B cell (primary cell): Measurements from ENCODE around the gene MGAT4C. TPM values are rescaled to one million over a fixed set of nuclear protein-coding genes. Genes with fewer than 3 reads are reported as not detected.

ENCODE experiments used
- ATAC-seq: fragments of 200-7000 bp; cut with Tn5 transposase; one replicate; pipeline ENCODE4 v1.10.0; 2021; ENCODE audit warnings: low read depth, mild to moderate bottlenecking, moderate number of reproducible peaks, moderate library complexity
- CTCF ChIA-PET: fragments of 350-600 bp; sonication (Branson Sonifier 250); formaldehyde crosslinking; loops from one replicate; lab custom pipeline; 2021; ENCODE audit warnings: antibody characterized with exemption, inconsistent platforms; lab: Charles Lee
- POLR2A ChIA-PET: fragments of 350-600 bp; sonication (Branson Sonifier 250); formaldehyde crosslinking; loops from one replicate; lab custom pipeline; 2021; ENCODE audit warnings: antibody characterized with exemption; lab: Charles Lee
- DNase-seq: peaks from one replicate; pipeline ENCODE4 v3.0.0; 2013
- H2AFZ ChIP-seq: 2 replicates; pipeline ENCODE4 v1.6.1; 2012; ENCODE audit warnings: mild to moderate bottlenecking, low read depth, low read length; ENCODE audit not compliant: insufficient read depth, poor library complexity, severe bottlenecking
- H3K27ac ChIP-seq, 2 donors: 1 replicate in 1 of 2; 2 replicates in 1 of 2; pipeline ENCODE4 v1.5.1; 2012 to 2013; ENCODE audit warnings: low read length in 2 of 2, mild to moderate bottlenecking in 2 of 2, moderate library complexity in 1 of 2
- H3K27me3 ChIP-seq, 4 experiments: fragments of 200-600 bp in 1 of 4; sonication (generic) in 1 of 4; replicated peaks in 1 of 4; 1 replicate in 2 of 4; 2 replicates in 2 of 4; pipeline versions ENCODE4 v1.6.1 to v1.7.0; 2013 to 2016; ENCODE audit warnings: low read length in 3 of 4, mild to moderate bottlenecking in 2 of 4, mixed read lengths in 1 of 4, moderate library complexity in 1 of 4; ENCODE audit not compliant: insufficient read depth in 4 of 4, control insufficient read depth in 3 of 4; ENCODE audit errors: control extremely low read depth in 1 of 4
- H3K36me3 ChIP-seq, 2 experiments: replicated peaks in 1 of 2; 1 replicate in 1 of 2; 2 replicates in 1 of 2; pipeline versions ENCODE4 v1.6.1 to v1.7.1; 2013; ENCODE audit warnings: low read length in 1 of 2; ENCODE audit not compliant: insufficient read depth in 2 of 2, control insufficient read depth in 1 of 2; ENCODE audit errors: control extremely low read depth in 1 of 2, extremely low read depth in 1 of 2
- H3K4me1 ChIP-seq, 2 donors: fragments of 200-600 bp in 1 of 2; sonication (generic) in 1 of 2; 1 replicate in 1 of 2; 2 replicates in 1 of 2; pipeline versions ENCODE4 v1.5.1 to v1.6.1; 2013 to 2017; ENCODE audit warnings: low read length in 2 of 2; ENCODE audit not compliant: control insufficient read depth in 2 of 2, insufficient read depth in 2 of 2
- H3K4me2 ChIP-seq: replicated peaks from 2 replicates; pipeline ENCODE3; 2012; ENCODE audit warnings: mild to moderate bottlenecking, low read depth, low read length; ENCODE audit not compliant: poor library complexity, severe bottlenecking
- H3K4me3 ChIP-seq, 5 experiments: fragments of 200-600 bp in 1 of 5; sonication (generic) in 1 of 5; 1 replicate in 3 of 5; 2 replicates in 2 of 5; pipeline versions ENCODE4 v1.5.1 to v1.7.0; 2011 to 2016; ENCODE audit warnings: low read length in 4 of 5, mild to moderate bottlenecking in 4 of 5, low read depth in 2 of 5, control low read depth in 1 of 5, moderate library complexity in 1 of 5; ENCODE audit not compliant: insufficient read depth in 1 of 5; ENCODE audit errors: control extremely low read depth in 1 of 5, extremely low read depth in 1 of 5
- H3K79me2 ChIP-seq: fragments of 200-600 bp; sonication (generic); one replicate; pipeline ENCODE4 v1.6.0; 2016; ENCODE audit warnings: low read length; ENCODE audit not compliant: control insufficient read depth, insufficient read depth
- H3K9ac ChIP-seq: fragments of 200-600 bp; sonication (generic); 2 replicates; pipeline ENCODE4 v1.6.1; 2017; ENCODE audit warnings: mild to moderate bottlenecking, low read length, moderate library complexity
- H3K9me3 ChIP-seq, 3 donors: one replicate each; pipeline versions ENCODE4 v1.6.1 to v1.7.1; 2013; ENCODE audit warnings: low read length in 2 of 3; ENCODE audit not compliant: control insufficient read depth in 2 of 3, insufficient read depth in 1 of 3; ENCODE audit errors: control extremely low read depth in 1 of 3
- H4K20me1 ChIP-seq: 2 replicates; pipeline ENCODE4 v1.6.0; 2012; ENCODE audit warnings: mild to moderate bottlenecking, low read length; ENCODE audit not compliant: insufficient read depth, control insufficient read depth, poor library complexity, severe bottlenecking
- H3K27ac Mint-ChIP-seq: one replicate; pipeline ENCODE4 v1.8.0; 2021; ENCODE audit warnings: mixed read lengths
- H3K27me3 Mint-ChIP-seq: one replicate; pipeline ENCODE4 v1.8.0; 2021; ENCODE audit warnings: mixed read lengths
- H3K4me1 Mint-ChIP-seq: one replicate; pipeline ENCODE4 v1.8.0; 2021; ENCODE audit warnings: mixed read lengths
- H3K4me3 Mint-ChIP-seq: one replicate; pipeline ENCODE4 v1.8.0; 2021; ENCODE audit warnings: mixed read lengths
- H3K9me3 Mint-ChIP-seq: one replicate; pipeline ENCODE4 v1.8.0; 2022; ENCODE audit warnings: mixed read lengths; ENCODE audit not compliant: insufficient read depth
- CTCF ChIP-seq: fragments of 200-600 bp; IDR thresholded peaks from one replicate; pipeline ENCODE4 v1.8.0; 2022; ENCODE audit warnings: antibody characterized with exemption, mild to moderate bottlenecking
- EZH2 ChIP-seq: IDR thresholded peaks from 2 replicates; pipeline ENCODE4 v1.6.1; 2012; ENCODE audit warnings: borderline replicate concordance, low read depth, mild to moderate bottlenecking, moderate library complexity, low read length; ENCODE audit not compliant: insufficient read depth, poor library complexity, severe bottlenecking
- WGBS: methylation state at CpG from one replicate; pipeline ENCODE4 v1.1.5; 2013; ENCODE audit warnings: missing lambda C conversion rate; ENCODE audit not compliant: insufficient coverage; 5-methylcytosine and 5-hydroxymethylcytosine counted together
- intact Hi-C: fragments of 100-400 bp; cut with micrococcal nuclease; formaldehyde crosslinking; loops from one replicate; pipeline ENCODE4 v1.10.0; 2022
- polyA plus RNA-seq: library from polyadenylated mRNA; depleted of rRNA; stranded (reverse); fragments of >200 nt; gene quantifications from 2 replicates; pipeline ENCODE4 v1.2.3, GENCODE V29; 2012
- total RNA-seq, 2 donors: library from RNA; stranded (reverse); fragments of 120-200 nt in 1 of 2; gene quantifications; 1 replicate in 1 of 2; 2 replicates in 1 of 2; pipeline versions ENCODE4 v1.2.3 to v1.2.4, GENCODE V29; 2013 to 2022

Gene MGAT4C
- total and polyA plus RNA-seq, 2 donors (not counting 1 experiment from before 2014, with no cell fraction given) = not detected

GRCh38 chr12:86057092-86057845 is 198.9 kb downstream of the MGAT4C start:
- ChIA-PET CTCF (no interaction called here), POLR2A (no interaction called here)
- Histone ChIP-seq H2AFZ (no peak overlapping the region), H3K4me1 (no peaks in the 10 kb centered on the region), H3K27me3 (no peaks in the 10 kb centered on the region), H3K9ac (no peak overlapping the region), H3K4me2 (no peak overlapping the region), H4K20me1 (no peaks in the 10 kb centered on the region), H3K27ac (no peak overlapping the region), H3K4me3 (no peak overlapping the region), H3K36me3 (no peaks in the 10 kb centered on the region), H3K9me3 (peaks cover 0 to 9% (median 0%) of the 10 kb centered on the region in 3 donors), H3K79me2 (no peaks in the 10 kb centered on the region)
- no CpG with 5 or more reads among the region's 2 CpGs for WGBS
- Mint-ChIP-seq H3K4me1 (no peaks in the 10 kb centered on the region), H3K27ac (no peak overlapping the region), H3K27me3 (no peaks in the 10 kb centered on the region), H3K4me3 (no peak overlapping the region), H3K9me3 (no peaks in the 10 kb centered on the region)
- intact Hi-C loops = no loop called here
- ATAC-seq (no peak), DNase-seq (no peak)
- TF ChIP-seq EZH2 (no peak), CTCF (no peak)

- no peaks in the 10 kb centered on the region for H3K4me1 ChIP-seq
- no peaks in the 10 kb centered on the region for H3K36me3 ChIP-seq
- H3K27me3 Mint-ChIP-seq = no peaks in the 10 kb centered on the region
- ATAC-seq (no peak), DNase-seq (no peak)
- no peaks in the 10 kb centered on the region for H3K9me3 Mint-ChIP-seq
- H4K20me1 ChIP-seq = no peaks in the 10 kb centered on the region
- intact Hi-C loops = no loop called here
- no peak overlapping the region for H3K27ac Mint-ChIP-seq
- POLR2A ChIA-PET = no interaction called here
- H3K4me3 ChIP-seq = no peak overlapping the region
- no peak overlapping the region for H3K4me3 Mint-ChIP-seq
- no peak for TF ChIP-seq CTCF
- TF ChIP-seq EZH2 = no peak
- H3K9me3 ChIP-seq = no peaks in the 10 kb centered on the region
- CTCF ChIA-PET = no interaction called here
- H2AFZ ChIP-seq = no peak overlapping the region
- H3K27ac ChIP-seq = no peak overlapping the region
- no peaks in the 10 kb centered on the region for H3K27me3 ChIP-seq
- H3K4me1 Mint-ChIP-seq = no peaks in the 10 kb centered on the region
- H3K4me2 ChIP-seq = no peak overlapping the region
- no peaks in the 10 kb centered on the region for H3K79me2 ChIP-seq
- no peak overlapping the region for H3K9ac ChIP-seq
- no CpG with 5 or more reads among the region's 5 CpGs for WGBS
Observed at GRCh38 chr12:86052921-86053320, 203.3 kb downstream of the MGAT4C start.
